ENCODE results near the gene CNNM1.

CNNM1 gene

DNA sequence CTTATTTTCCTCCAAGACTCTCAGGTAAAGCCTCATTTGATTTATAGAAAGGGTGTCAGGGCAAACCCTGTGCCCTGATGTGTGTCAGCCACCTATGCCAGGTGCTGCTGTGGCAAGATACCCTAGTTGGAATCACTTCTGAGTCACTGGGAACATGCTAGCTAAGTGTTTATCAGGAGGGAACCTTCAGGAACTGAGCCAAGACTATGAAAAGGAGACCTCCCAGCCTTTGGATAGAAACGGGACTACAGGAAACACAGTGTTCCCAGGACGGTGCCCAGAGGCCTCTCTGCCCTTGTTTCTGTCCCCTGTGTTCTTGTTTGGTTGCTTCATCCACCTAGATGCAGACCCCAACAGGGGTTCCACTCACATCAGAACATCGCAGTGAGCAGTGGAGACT lies 28.5 kb downstream of the CNNM1 start:
- TF ChIP-seq CTCF (conservative IDR thresholded peaks at IDR 0.05; ENCODE audit: low read depth, low read length), result no peak
- H3K4me3 ChIP-seq (ENCODE audit: low read depth, low read length), result no peak overlapping the region
- no peak for DNase-seq (ENCODE audit: low read depth)

DNA sequence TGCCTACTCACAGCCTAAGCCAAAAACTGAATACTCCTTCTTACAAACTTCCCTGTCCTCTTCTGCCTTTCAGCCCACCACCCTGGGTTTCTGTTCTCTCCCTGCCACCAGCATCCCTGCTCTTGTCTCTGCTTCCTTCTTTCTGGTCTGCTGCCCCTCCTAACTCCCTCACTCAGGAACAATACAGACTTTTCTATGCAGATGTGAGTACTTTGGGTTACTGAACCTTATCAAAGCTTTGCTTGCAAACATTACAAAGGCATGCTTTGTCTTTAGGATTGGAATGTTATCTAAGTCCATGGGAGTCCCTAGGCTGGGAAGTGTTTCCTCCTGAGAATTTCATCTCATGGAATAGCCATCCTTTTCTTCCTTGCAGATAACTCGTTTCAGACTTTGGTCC lies 28.9 kb downstream of the CNNM1 start:
- TF ChIP-seq CTCF (conservative IDR thresholded peaks at IDR 0.05; ENCODE audit: low read depth, low read length), result no peak
- DNase-seq (ENCODE audit: low read depth), result no peak
- H3K4me3 ChIP-seq (ENCODE audit: low read depth, low read length), result no peak overlapping the region

DNA sequence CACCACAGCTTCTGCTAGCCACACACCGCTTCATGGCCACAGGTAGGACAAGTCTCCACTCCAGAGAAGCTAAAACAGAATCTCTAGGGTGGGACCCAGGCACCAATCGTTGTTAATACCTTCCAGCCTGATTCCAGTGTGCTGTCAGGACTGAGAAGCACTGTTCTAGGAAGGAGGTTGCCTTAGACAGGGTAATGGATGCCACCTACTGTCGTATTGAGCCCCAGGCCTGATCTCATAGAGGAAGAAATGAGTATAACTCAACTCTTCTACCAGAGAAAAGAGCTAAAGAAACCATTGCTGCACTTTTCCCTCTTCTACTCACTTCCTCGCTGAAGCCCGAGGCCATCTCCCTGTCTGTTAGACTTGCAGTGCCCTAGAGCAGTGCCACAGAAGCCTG lies 31.8 kb downstream of the CNNM1 start:
- no peak overlapping the region for H3K4me3 ChIP-seq (ENCODE audit: low read depth, low read length)
- no peak for DNase-seq (ENCODE audit: low read depth)
- no peak for TF ChIP-seq CTCF (conservative IDR thresholded peaks at IDR 0.05; ENCODE audit: low read depth, low read length)

GRCh38 chr10:99364125-99364524 lies 35.0 kb downstream of the CNNM1 start:
- no peak for TF ChIP-seq CTCF (conservative IDR thresholded peaks at IDR 0.05; ENCODE audit: low read depth, low read length)
- H3K4me3 ChIP-seq (ENCODE audit: low read depth, low read length), result no peak overlapping the region
- no peak for DNase-seq (ENCODE audit: low read depth)

DNA sequence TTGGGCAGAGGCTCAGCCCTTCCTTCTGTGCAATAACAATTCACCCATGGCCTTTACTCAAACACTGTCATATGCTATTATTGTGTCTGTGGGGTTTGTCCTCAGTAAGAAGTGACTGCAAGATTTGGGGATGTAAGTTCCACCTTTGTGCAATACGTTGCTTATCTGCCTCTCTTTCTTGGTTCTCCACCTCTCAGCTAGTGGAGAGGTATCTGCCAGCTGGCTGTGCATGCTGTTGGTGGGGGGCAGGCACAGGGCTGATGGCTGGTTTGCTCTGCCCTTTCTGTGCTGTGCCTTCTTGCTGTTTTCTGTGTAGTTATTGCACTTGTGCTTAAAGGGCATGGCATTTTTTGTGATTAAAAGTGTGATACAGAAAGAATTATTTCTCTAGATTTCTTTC lies 36.2 kb downstream of the CNNM1 start:
- no peak for DNase-seq (ENCODE audit: low read depth)
- no peak overlapping the region for H3K4me3 ChIP-seq (ENCODE audit: low read depth, low read length)
- TF ChIP-seq CTCF (conservative IDR thresholded peaks at IDR 0.05; ENCODE audit: low read depth, low read length), result no peak

DNA sequence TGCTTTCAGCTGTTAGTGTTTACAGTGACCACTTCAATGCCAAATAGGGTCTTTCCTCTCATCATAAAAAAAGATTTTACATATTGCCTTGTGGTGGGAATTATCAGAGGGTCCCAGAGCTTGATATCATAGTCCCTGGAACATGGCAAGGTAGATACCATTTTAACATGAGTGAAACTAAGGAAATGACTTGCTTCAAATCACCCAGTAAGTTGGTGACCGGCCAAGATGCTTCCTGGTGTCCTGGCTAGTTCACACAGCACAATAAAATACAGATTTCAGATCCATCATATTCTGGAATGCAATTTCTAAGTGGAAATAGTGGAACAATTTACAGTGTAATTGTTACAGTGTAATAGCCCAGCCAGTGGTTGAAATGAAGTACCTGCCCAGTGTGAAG lies 36.6 kb downstream of the CNNM1 start:
- no peak for TF ChIP-seq CTCF (conservative IDR thresholded peaks at IDR 0.05; ENCODE audit: low read depth, low read length)
- no peak for DNase-seq (ENCODE audit: low read depth)
- no peak overlapping the region for H3K4me3 ChIP-seq (ENCODE audit: low read depth, low read length)

- DNase-seq (ENCODE audit: low read depth), result no peak
Measured at GRCh38 chr10:99366666-99367065, 37.5 kb downstream of the CNNM1 start.

More at GRCh38 chr10:99366666-99367065, 37.5 kb downstream of the CNNM1 start:
- no peak overlapping the region for H3K4me3 ChIP-seq (ENCODE audit: low read depth, low read length)
- no peak for TF ChIP-seq CTCF (conservative IDR thresholded peaks at IDR 0.05; ENCODE audit: low read depth, low read length)
